ENCODE results near the gene SP140L. TPM values are rescaled to one million over a fixed set of nuclear protein-coding genes. Genes with fewer than 3 reads are reported as not detected.

Gene SP140L
- total RNA-seq, 1 donor from 2014 or later = 24.2 TPM

DNA sequence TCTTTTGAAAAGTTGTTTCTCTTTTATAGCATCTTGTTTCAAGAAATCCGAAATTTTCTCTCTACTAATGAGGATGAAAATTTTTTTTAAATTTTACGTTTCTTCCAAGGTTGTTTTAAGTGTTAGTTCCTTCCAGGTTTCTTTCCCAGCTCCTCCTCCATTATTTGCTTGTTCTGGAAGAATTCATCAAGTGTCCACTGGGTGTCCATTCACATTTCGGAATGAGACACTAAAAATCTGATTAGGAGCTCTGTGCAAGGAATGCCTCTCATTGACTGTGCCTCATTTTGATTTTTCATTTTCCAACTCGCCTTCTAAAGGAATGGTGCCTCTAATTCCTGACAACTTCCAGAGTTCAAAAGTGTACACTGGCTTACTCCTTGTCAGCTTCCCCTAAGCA is 95.2 kb downstream of the SP140L start:
- TF ChIP-seq CTCF (IDR thresholded peaks at IDR 0.05) = peak; percentile 30
- H3K27ac Mint-ChIP-seq (ENCODE audit: unreplicated experiment) = no peak overlapping the region
- peaks cover 33% of the 10 kb centered on the region for H3K36me3 Mint-ChIP-seq (ENCODE audit: unreplicated experiment)
- H3K27me3 Mint-ChIP-seq (ENCODE audit: unreplicated experiment) = no peaks in the 10 kb centered on the region
- no peaks in the 10 kb centered on the region for H3K9me3 Mint-ChIP-seq (ENCODE audit: unreplicated experiment)
- peaks cover 87% of the 10 kb centered on the region for H3K4me1 Mint-ChIP-seq (ENCODE audit: unreplicated experiment)
- H3K4me3 Mint-ChIP-seq (ENCODE audit: unreplicated experiment) = no peak overlapping the region
- no peak for DNase-seq (ENCODE audit: extremely low spot score, unreplicated experiment)

DNA sequence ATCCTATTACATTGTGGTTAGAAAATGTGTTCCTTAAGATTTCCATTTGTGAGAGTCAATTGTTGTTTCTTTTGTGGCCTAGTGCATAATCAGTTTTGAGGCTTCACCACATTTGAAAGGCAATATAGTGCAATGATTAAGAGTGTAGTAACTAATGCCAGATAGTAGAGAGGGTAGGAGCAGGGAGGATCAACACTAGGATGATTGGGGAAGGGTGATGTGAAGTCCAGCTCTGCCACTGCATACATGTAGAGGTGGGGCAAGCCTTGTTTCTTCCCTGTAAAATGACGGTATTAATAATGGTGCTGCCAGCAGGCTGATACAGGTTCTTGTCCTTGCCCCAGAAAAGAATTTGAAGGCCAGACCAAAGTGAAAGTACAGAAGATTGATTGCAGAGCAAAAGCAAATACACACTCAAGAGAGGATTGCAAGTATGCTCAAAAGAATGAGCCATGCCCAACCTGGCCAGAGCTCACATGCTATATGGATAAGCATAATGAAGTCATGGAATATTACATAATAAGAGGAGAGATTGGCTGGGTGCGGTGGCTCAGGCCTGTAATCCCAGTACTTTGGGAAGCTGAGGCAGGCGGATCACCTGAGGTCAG is 97.0 kb downstream of the SP140L start:
- Mint-ChIP-seq H3K4me1 (ENCODE audit: unreplicated experiment) (peaks cover 75% of the 10 kb centered on the region), H3K27ac (ENCODE audit: unreplicated experiment) (peak overlapping the region; percentile 87), H3K36me3 (ENCODE audit: unreplicated experiment) (peaks cover 41% of the 10 kb centered on the region), H3K9me3 (ENCODE audit: unreplicated experiment) (no peaks in the 10 kb centered on the region), H3K27me3 (ENCODE audit: unreplicated experiment) (no peaks in the 10 kb centered on the region), H3K4me3 (ENCODE audit: unreplicated experiment) (peak overlapping the region; percentile 34)
- DNase-seq (ENCODE audit: extremely low spot score, unreplicated experiment) = no peak
- no peak for TF ChIP-seq CTCF (IDR thresholded peaks at IDR 0.05)

- DNase-seq (ENCODE audit: extremely low spot score, unreplicated experiment) = no peak
- H3K27ac Mint-ChIP-seq (ENCODE audit: unreplicated experiment) = peak overlapping the region; percentile 8
- peaks cover 62% of the 10 kb centered on the region for H3K4me1 Mint-ChIP-seq (ENCODE audit: unreplicated experiment)
- TF ChIP-seq CTCF (IDR thresholded peaks at IDR 0.05) = no peak
- peaks cover 6% of the 10 kb centered on the region for H3K9me3 Mint-ChIP-seq (ENCODE audit: unreplicated experiment)
- H3K4me3 Mint-ChIP-seq (ENCODE audit: unreplicated experiment) = no peak overlapping the region
- peaks cover 49% of the 10 kb centered on the region for H3K36me3 Mint-ChIP-seq (ENCODE audit: unreplicated experiment)
- no peaks in the 10 kb centered on the region for H3K27me3 Mint-ChIP-seq (ENCODE audit: unreplicated experiment)
These were observed 98.4 kb downstream of the SP140L start for GRCh38 chr2:230425377-230425776.

GRCh38 chr2:230429513-230429912 is 102.5 kb downstream of the SP140L start:
- Mint-ChIP-seq H3K4me3 (ENCODE audit: unreplicated experiment) (no peak overlapping the region), H3K36me3 (ENCODE audit: unreplicated experiment) (peaks cover 41% of the 10 kb centered on the region), H3K27me3 (ENCODE audit: unreplicated experiment) (no peaks in the 10 kb centered on the region), H3K9me3 (ENCODE audit: unreplicated experiment) (peaks cover 14% of the 10 kb centered on the region), H3K27ac (ENCODE audit: unreplicated experiment) (no peak overlapping the region), H3K4me1 (ENCODE audit: unreplicated experiment) (peaks cover 42% of the 10 kb centered on the region)
- TF ChIP-seq CTCF (IDR thresholded peaks at IDR 0.05) = no peak
- DNase-seq (ENCODE audit: extremely low spot score, unreplicated experiment) = no peak

GRCh38 chr2:230430957-230431910 is 104.2 kb downstream of the SP140L start:
- no peak for TF ChIP-seq CTCF (IDR thresholded peaks at IDR 0.05)
- H3K36me3 Mint-ChIP-seq (ENCODE audit: unreplicated experiment) = peaks cover 44% of the 10 kb centered on the region
- H3K27ac Mint-ChIP-seq (ENCODE audit: unreplicated experiment) = peak overlapping the region; percentile 3
- H3K4me3 Mint-ChIP-seq (ENCODE audit: unreplicated experiment) = no peak overlapping the region
- H3K27me3 Mint-ChIP-seq (ENCODE audit: unreplicated experiment) = no peaks in the 10 kb centered on the region
- peaks cover 15% of the 10 kb centered on the region for H3K9me3 Mint-ChIP-seq (ENCODE audit: unreplicated experiment)
- no peak for DNase-seq (ENCODE audit: extremely low spot score, unreplicated experiment)
- peaks cover 38% of the 10 kb centered on the region for H3K4me1 Mint-ChIP-seq (ENCODE audit: unreplicated experiment)
